ENCODE data around the gene SLC7A10.
"Not testable (repeated sequence)": the region's sequence is repeated elsewhere in the genome, so short reads cannot be mapped to it uniquely, and the experiment has no call there.

SLC7A10 gene

GRCh38 chr19:33215438-33216197, 10.0 kb downstream of the SLC7A10 start:
- no peak for DNase-seq

DNA sequence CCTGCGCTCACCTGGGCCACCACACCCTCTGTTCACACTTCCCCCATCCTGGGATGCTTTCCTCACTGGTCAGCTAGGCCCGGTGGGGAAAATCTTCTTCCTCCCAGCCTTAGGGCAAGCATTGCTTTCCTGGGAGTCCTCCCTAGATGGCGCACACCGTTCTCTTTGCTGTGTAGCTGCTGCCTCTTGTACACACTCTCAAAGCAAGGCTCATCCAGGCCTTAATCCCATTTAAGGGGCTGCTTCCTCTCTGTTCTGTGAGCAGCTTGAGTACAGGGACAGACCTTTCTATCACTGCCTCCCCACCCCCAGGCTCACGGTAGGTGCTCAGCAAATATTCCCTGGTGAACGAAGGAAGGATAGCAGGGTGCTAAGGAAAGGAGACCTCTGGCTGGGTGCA, 11.1 kb downstream of the SLC7A10 start:
- DNase-seq = no peak

- DNase-seq = no peak
Observed at GRCh38 chr19:33212436-33213172, 13.0 kb downstream of the SLC7A10 start.

- DNase-seq = no peak
Observed at GRCh38 chr19:33211794-33212435, 13.7 kb downstream of the SLC7A10 start.

- no peak for DNase-seq
Observed at GRCh38 chr19:33210266-33210940, 15.2 kb downstream of the SLC7A10 start.

DNA sequence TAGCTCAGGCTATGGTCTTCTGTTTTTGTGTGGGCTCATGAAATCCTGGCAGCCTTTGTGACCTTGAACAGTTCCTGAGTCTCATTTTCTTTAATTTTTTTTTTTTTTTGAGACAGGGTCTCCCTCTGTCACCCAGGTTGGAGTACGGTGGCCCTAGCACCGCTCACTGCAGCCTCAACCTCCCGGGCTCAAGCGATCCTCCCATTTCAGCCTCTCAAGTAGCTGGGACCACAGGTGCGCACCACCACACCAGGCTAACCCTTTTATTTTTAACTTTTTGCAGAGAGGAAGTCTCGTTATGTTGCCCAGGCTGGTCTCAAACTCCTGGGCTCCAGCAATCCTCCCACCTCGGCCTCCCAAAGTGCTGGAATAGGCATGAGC, 15.8 kb downstream of the SLC7A10 start:
- not testable (repeated sequence) for DNase-seq

- no peak for DNase-seq
Observed at GRCh38 chr19:33208904-33209849, 16.5 kb downstream of the SLC7A10 start.

DNA sequence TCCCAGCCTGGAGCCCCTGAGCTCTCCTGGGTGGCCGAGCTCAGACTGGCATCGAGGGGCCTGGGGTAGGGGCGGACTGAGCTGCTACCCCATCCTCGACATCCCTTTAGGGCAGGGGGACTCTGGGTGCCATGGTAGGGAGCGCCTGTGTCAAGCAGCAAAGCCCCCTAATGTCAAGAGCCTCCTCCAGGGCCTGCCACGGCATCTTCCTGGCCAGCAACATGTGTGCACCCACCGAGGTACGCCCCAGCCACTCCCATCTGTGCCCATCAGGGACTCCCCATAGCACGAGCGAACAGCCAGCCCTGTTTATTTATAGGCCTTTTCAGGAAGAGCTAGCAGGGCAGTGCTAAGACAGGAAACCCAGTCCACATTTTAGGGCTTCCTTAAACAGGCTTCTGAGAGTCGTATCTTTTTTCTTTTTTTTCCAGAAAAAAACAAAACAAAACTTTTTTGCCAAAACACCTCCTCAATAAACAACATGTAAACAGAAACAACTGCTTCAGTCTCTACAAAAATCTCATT, 17.2 kb downstream of the SLC7A10 start:
- no peak for DNase-seq

- no peak for DNase-seq
Observed at GRCh38 chr19:33207903-33208302, 17.7 kb downstream of the SLC7A10 start.

DNA sequence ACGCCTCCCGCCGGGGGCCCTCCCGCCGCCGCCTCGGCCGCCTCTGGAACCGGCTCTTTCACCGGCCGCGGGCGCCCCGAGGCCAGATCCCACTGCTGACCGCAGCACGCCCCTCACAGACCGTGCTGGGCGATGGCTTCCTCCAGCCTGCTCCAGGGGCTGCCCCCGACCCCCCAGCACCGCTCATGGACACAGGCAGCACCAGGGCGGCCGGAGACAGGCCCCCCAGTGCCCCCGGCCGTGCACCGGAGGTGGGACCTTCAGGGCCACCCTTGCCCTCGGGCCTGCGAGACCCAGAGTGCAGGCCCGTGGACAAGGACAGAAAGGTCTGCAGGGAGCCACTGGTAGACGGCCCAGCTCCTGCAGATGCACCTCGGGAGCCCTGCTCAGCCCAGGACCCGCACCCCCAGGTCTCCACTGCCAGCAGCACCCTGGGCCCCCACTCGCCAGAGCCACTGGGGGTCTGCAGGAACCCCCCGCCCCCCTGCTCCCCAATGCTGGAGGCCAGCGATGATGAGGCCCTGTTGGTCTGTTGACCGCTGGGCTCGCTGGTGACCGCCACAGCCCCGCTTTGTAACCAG, 18.5 kb downstream of the SLC7A10 start:
- no peak for DNase-seq

DNA sequence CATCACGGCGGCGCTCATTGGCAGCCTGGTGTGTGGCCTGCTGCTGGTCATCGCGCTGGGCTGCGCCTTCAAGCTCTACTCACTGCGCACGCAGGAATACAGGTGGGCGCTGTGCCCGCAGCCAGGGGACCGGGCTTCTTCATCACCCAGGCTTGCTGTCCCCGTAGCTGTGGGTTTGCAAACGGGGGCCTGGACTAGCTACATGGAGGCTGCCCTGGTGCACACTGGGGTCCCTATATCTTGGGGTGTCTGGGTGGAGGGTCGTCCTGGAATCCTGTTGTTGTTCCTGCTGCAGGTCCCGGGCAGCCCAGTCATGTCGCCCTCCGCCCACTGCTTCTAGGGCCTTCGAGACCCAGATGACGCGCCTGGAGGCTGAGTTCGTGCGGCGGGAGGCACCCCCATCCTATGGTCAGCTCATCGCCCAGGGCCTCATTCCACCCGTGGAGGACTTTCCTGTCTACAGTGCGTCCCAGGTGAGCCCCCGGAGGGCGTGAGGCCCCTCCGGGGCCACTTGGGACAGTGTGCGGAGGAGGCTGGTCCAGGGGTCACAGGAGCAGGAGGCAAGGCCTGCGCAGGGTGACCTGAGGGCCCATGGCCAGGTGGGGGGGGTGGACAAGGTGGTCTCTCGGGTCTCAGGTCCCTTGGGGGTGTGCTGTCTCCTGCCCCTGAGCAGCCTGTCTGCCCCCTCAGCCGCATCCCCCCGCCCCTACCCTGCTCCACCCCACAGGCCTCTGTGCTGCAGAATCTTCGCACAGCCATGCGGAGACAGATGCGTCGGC, 19.2 kb downstream of the SLC7A10 start:
- DNase-seq = no peak

DNA sequence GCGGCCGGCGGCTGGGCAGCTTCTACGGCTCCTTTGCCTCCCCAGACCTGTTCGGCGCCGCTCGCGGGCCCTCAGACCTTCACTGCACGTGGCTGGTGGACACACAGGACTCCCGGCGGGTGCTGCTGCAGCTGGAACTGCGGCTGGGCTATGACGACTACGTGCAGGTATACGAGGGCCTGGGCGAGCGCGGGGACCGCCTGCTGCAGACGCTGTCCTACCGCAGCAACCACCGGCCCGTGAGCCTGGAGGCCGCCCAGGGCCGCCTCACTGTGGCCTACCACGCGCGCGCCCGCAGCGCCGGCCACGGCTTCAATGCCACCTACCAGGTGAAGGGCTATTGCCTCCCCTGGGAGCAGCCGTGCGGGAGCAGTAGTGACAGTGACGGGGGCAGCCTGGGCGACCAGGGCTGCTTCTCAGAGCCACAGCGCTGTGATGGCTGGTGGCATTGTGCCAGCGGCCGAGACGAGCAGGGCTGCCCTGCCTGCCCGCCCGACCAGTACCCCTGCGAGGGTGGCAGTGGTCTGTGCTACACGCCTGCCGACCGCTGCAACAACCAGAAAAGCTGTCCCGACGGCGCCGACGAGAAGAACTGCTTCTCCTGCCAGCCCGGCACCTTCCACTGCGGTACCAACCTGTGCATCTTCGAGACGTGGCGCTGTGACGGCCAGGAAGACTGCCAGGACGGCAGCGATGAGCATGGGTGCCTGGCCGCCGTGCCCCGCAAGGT, 20.0 kb downstream of the SLC7A10 start:
- no peak for DNase-seq

- DNase-seq = no peak
Observed at GRCh38 chr19:33205110-33205509, 20.5 kb downstream of the SLC7A10 start.

- no peak for DNase-seq
Observed at GRCh38 chr19:33204136-33204973, 21.3 kb downstream of the SLC7A10 start.

- DNase-seq = no peak
Observed at GRCh38 chr19:33203529-33203928, 22.1 kb downstream of the SLC7A10 start.

DNA sequence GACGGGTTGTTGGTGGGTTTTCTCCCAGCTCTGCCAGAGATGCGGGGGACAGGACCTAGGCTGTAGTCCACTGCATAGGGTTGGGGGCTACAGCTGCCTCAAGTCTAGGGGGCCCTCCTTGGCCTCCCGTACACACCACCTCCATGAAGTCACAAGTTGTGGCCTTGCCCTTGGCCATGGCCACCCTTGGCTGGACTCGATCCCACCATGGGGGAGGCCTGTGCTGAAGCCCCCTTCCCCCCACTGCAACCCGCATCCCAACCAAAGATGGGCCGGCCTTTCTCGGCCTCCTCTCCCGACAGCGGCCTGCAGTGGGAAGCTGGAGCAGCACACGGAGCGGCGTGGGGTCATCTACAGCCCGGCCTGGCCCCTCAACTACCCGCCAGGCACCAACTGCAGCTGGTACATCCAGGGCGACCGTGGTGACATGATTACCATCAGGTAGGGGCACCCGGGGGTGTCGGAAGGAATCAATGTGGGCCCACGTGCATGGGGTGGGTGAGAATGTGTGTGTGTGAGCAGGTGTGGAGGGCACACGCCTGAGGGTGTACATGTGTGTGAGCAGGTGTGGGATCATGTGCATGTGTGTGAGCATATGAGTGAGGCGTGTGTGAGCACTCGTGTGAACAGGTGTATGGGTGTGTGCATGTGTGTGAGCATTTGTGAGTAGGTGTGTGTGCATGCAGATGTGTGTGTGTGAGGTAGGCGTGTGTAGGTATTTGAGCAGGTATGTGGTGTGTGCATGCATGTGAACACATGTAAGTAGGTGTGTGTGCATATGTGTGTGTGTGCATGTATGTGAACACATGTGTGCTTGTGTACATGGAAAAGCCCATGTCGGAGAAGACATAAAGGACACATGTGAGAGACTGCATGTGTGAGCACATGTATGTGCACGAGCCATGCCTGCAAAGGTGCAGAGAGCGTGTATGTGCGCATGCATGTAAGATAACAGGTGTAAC, 22.8 kb downstream of the SLC7A10 start:
- no peak for DNase-seq

DNA sequence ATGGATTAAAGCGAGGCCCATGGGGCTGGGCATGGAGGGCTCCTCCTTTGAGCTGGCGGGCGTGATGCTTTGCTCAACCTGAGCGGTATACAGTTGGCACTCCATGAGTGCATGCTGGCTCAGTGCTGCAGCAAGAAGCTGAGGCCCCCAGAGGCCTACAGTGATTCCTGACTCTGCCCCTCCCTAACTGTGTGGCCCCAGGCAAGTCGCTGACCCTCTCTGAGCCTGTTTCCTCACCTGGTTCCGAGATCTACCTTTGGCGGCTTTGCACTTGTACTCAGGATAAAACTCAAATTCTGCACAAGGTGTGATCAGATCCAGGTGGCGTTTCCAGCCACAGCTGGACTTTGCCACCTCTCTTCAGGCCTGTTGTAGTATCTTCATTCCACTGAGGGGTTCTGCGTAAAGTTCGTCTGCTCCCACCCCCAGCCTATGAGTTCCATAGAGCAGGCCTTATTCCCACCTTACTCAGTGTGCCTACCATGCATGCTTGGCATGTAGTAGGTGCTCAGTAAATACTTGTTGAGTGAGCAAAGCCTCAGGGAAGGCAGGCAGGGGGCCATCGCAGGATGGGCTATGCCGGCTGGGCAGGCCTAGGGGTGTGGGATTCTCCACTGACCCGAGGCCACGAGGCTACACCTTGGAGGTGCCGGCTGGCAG, 23.6 kb downstream of the SLC7A10 start:
- no peak for DNase-seq
